Measurements from ENCODE around the gene SEMA6A. TPM values are rescaled to one million over a fixed set of nuclear protein-coding genes. Genes with fewer than 3 reads are reported as not detected.

Gene SEMA6A
- total and polyA plus RNA-seq, 10 of the 15 experiments (the other 5 are each of a cell fraction or from before 2014, with no cell fraction given), result 0.16 to 10.2 (median 1.1) TPM

DNA sequence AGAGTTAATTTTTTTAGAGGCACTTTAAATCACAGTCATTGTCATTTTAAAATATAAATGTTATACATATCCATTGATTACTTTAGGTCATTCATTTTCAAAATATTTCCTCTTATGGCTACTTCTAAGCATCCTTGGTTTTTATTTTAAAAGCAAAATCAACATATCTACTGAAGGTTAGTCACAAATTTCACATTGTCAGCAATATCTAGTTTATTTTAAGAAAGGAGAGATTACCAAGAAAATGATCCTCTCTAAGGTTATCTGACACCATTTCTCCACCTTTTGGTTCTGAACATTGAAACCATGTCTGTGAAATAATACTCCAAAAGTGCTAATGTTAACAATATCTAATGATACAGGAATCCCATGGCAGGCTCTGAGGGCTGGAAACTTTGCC is 24.5 kb downstream of the SEMA6A start:
- in situ Hi-C loops (cut with MboI), result loop anchor here (25.0 kb wide), 1 partner anchor 413 kb away; no protein-coding TSS in a partner anchor
- SMC1A ChIA-PET (ENCODE audit: uncharacterized antibody, unreplicated experiment), result interaction anchor here (1.0 kb wide), 1 partner anchor 412 kb away, joined by 4 read pairs; no protein-coding TSS in a partner anchor
- no TSS peak for BruUV-seq (replicated peaks)

More for the DNA sequence above, 24.5 kb downstream of the SEMA6A start:
- intact Hi-C loops (cut with micrococcal nuclease; ENCODE audit: unreplicated experiment), result no loop called here
- no peaks in the 10 kb centered on the region for H3K4me1 ChIP-seq (ENCODE audit: control insufficient read depth, insufficient read depth, low read length)
- H3K9me3 ChIP-seq (replicated peaks; ENCODE audit: control insufficient read depth, insufficient read depth, low read length), result peaks cover 10% of the 10 kb centered on the region; the same call in 2 of the 3 replicates
- H3K9ac ChIP-seq (ENCODE audit: control insufficient read depth, insufficient read depth, low read length), result no peak overlapping the region
- H3K4me3 ChIP-seq, result no peak overlapping the region
- H2AFZ ChIP-seq (ENCODE audit: control insufficient read depth, low read depth, low read length), result no peak overlapping the region
- DNase-seq (ENCODE audit: low read depth, low spot score), result no peak
- no peak for ATAC-seq
- no peak for FAIRE-seq
- no peaks in the 10 kb centered on the region for H3K36me3 ChIP-seq (ENCODE audit: control insufficient read depth in 2 of 2, insufficient read depth in 2 of 2, low read length in 1 of 2)
- H3K27ac ChIP-seq (ENCODE audit: control insufficient read depth, insufficient read depth), result no peak overlapping the region
- CTCF ChIA-PET, result no interaction called here
- H3K79me2 ChIP-seq (ENCODE audit: control insufficient read depth, insufficient read depth, low read length), result no peaks in the 10 kb centered on the region
- H3K27me3 ChIP-seq (replicated peaks in 1 of 2; ENCODE audit: control insufficient read depth in 2 of 2, insufficient read depth in 2 of 2, low read length in 1 of 2), result no peaks in the 10 kb centered on the region
- TF ChIP-seq, protein P1, sequence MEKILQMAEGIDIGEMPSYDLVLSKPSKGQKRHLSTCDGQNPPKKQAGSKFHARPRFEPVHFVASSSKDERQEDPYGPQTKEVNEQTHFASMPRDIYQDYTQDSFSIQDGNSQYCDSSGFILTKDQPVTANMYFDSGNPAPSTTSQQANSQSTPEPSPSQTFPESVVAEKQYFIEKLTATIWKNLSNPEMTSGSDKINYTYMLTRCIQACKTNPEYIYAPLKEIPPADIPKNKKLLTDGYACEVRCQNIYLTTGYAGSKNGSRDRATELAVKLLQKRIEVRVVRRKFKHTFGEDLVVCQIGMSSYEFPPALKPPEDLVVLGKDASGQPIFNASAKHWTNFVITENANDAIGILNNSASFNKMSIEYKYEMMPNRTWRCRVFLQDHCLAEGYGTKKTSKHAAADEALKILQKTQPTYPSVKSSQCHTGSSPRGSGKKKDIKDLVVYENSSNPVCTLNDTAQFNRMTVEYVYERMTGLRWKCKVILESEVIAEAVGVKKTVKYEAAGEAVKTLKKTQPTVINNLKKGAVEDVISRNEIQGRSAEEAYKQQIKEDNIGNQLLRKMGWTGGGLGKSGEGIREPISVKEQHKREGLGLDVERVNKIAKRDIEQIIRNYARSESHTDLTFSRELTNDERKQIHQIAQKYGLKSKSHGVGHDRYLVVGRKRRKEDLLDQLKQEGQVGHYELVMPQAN (conservative IDR thresholded peaks at IDR 0.05), result no peak
- TF ChIP-seq ZNF384 (IDR thresholded peaks at IDR 0.05; ENCODE audit: borderline replicate concordance, low read depth, low read length) (no peak), ESRRA (IDR thresholded peaks at IDR 0.05; ENCODE audit: low read length) (no peak), ZSCAN29 (IDR thresholded peaks at IDR 0.05) (no peak), NRF1 (conservative IDR thresholded peaks at IDR 0.05; ENCODE audit: low read depth, low read length) (no peak), MXI1 (IDR thresholded peaks at IDR 0.05; ENCODE audit: low read depth, low read length) (no peak), CBX5 (IDR thresholded peaks at IDR 0.05; ENCODE audit: low read depth) (no peak), GATAD2B (conservative IDR thresholded peaks at IDR 0.05; ENCODE audit: low read depth) (no peak), CHD1 (IDR thresholded peaks at IDR 0.05; ENCODE audit: low read depth, low read length) (no peak), MTA2 (IDR thresholded peaks at IDR 0.05; ENCODE audit: low read depth) (no peak), ZBTB4 (CRISPR knock-in tag; IDR thresholded peaks at IDR 0.05) (no peak), STAT1 (conservative IDR thresholded peaks at IDR 0.05) (no peak), POLR2AphosphoS2 (IDR thresholded peaks at IDR 0.05; ENCODE audit: low read depth, low read length) (no peak), MEF2A (IDR thresholded peaks at IDR 0.05; ENCODE audit: insufficient read depth, low read depth, low read length) (no peak), RAD51 (IDR thresholded peaks at IDR 0.05) (no peak)
- TF ChIP-seq, protein P2, sequence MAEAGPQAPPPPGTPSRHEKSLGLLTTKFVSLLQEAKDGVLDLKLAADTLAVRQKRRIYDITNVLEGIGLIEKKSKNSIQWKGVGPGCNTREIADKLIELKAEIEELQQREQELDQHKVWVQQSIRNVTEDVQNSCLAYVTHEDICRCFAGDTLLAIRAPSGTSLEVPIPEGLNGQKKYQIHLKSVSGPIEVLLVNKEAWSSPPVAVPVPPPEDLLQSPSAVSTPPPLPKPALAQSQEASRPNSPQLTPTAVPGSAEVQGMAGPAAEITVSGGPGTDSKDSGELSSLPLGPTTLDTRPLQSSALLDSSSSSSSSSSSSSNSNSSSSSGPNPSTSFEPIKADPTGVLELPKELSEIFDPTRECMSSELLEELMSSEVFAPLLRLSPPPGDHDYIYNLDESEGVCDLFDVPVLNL (IDR thresholded peaks at IDR 0.05; ENCODE audit: low read depth, low read length), result no peak
- TF ChIP-seq, protein P3, sequence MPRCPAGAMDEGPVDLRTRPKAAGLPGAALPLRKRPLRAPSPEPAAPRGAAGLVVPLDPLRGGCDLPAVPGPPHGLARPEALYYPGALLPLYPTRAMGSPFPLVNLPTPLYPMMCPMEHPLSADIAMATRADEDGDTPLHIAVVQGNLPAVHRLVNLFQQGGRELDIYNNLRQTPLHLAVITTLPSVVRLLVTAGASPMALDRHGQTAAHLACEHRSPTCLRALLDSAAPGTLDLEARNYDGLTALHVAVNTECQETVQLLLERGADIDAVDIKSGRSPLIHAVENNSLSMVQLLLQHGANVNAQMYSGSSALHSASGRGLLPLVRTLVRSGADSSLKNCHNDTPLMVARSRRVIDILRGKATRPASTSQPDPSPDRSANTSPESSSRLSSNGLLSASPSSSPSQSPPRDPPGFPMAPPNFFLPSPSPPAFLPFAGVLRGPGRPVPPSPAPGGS (IDR thresholded peaks at IDR 0.05; ENCODE audit: borderline replicate concordance, insufficient read depth, low read depth, low read length, poor library complexity, severe bottlenecking), result no peak
- TF ChIP-seq, protein P4, sequence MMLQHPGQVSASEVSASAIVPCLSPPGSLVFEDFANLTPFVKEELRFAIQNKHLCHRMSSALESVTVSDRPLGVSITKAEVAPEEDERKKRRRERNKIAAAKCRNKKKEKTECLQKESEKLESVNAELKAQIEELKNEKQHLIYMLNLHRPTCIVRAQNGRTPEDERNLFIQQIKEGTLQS (IDR thresholded peaks at IDR 0.05; ENCODE audit: borderline replicate concordance, extremely low read depth, low read depth, low read length), result no peak
- RAD21 ChIA-PET (ENCODE audit: unreplicated experiment), result no interaction called here
- H4K20me1 ChIP-seq (ENCODE audit: control insufficient read depth, insufficient read depth), result no peaks in the 10 kb centered on the region
- POLR2A ChIA-PET, result no interaction called here
- no peak overlapping the region for H3K4me2 ChIP-seq (ENCODE audit: control insufficient read depth, insufficient read depth)
